Activated T-cell treated with anti-CD3 and anti-CD28 coated beads for 1 hour (primary cell): Measurements from ENCODE around the gene TEX22.

Source experiments
- DNase-seq: peaks from one replicate; pipeline ENCODE4 v3.0.0-alpha.2; 2020; ENCODE audit warnings: low read depth

The TEX22 gene

GRCh38 chr14:105400016-105400415 lies 1.7 kb downstream of the TEX22 start:
- no peak for DNase-seq

- no peak for DNase-seq
Measured at GRCh38 chr14:105401699-105402098, 3.4 kb downstream of the TEX22 start.

GRCh38 chr14:105408592-105408991 lies 10.3 kb downstream of the TEX22 start:
- DNase-seq, result no peak

GRCh38 chr14:105409364-105409763 lies 11.0 kb downstream of the TEX22 start:
- no peak for DNase-seq

GRCh38 chr14:105410642-105411016 lies 12.3 kb downstream of the TEX22 start:
- DNase-seq, result no peak

GRCh38 chr14:105411017-105411941 lies 12.9 kb downstream of the TEX22 start:
- no peak for DNase-seq

- no peak for DNase-seq
Measured at GRCh38 chr14:105411985-105412770, 13.8 kb downstream of the TEX22 start.

- DNase-seq, result no peak
Measured at GRCh38 chr14:105412771-105413543, 14.6 kb downstream of the TEX22 start.

- DNase-seq, result no peak
Measured at GRCh38 chr14:105413544-105413886, 15.2 kb downstream of the TEX22 start.

- DNase-seq, result peak; percentile 41
Measured at GRCh38 chr14:105414456-105415371, 16.4 kb downstream of the TEX22 start.

GRCh38 chr14:105415481-105416428 lies 17.4 kb downstream of the TEX22 start:
- DNase-seq, result no peak

- no peak for DNase-seq
Measured at GRCh38 chr14:105416671-105417070, 18.3 kb downstream of the TEX22 start.

- DNase-seq, result no peak
Measured at GRCh38 chr14:105417690-105418121, 19.4 kb downstream of the TEX22 start.

GRCh38 chr14:105418269-105419194 lies 20.2 kb downstream of the TEX22 start:
- DNase-seq, result no peak

- peak; percentile 41 for DNase-seq
Measured at GRCh38 chr14:105419195-105420091, 21.1 kb downstream of the TEX22 start, which contains the start of gene MTA1. TSS of gene MTA1 (plus strand) at chr14:105419827. CDS start at chr14:105420036, 209 bp downstream.

GRCh38 chr14:105420101-105420973 lies 22.0 kb downstream of the TEX22 start:
- no peak for DNase-seq
